ENCODE data around the gene IQCC.
"Not testable (repeated sequence)": the region's sequence is repeated elsewhere in the genome, so short reads cannot be mapped to it uniquely, and the experiment has no call there.

The IQCC gene

DNA sequence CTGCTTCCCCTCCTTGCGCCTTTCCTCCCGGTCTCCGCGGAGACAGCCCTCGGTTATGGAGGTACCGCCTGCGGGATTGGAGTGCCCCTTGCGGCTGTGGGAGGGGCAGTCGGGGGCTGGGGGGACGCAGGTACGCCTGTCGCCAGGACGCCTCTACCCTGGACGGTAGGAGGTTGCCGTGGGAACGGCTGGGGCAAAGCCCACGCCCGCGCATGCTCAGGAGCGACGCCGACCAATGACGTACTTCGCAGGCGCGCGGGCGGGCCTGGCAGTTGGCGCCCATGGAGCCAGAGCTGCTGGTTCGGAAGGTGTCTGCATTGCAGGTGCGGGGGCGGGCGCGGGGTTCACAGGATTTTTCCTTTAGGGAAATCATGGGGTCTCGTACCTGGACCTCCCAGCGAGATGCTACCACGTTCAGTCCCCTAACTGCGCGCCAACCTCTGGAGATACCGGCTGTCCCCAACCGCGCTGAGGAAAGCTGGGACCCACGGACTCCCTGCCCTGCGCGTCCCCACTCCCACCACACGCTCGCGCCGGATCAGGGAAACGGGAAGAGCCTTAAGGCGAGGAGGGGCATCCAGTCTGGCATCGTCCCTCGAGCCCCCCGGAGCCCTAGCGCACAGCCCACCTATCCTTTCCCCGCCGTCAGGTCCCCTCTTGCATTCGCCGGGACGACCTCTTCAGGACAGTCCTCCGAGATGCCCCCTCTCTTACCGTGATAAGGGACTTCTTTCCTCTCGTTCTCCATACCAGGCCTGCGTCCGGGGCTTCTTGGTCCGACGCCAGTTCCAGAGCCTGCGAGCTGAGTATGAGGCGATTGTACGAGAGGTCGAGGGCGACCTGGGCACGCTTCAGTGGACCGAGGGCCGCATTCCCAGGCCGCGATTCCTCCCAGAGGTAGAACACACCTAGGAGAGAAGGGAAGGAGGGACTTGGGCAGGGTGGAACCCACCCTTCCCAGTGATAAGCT lies at the start of gene IQCC:
TSS of gene IQCC (plus strand) at position 271 of the 970 bp plus-strand sequence. CDS start at position 282, 11 bp downstream.
- DNase-seq = peak; percentile 93

DNA sequence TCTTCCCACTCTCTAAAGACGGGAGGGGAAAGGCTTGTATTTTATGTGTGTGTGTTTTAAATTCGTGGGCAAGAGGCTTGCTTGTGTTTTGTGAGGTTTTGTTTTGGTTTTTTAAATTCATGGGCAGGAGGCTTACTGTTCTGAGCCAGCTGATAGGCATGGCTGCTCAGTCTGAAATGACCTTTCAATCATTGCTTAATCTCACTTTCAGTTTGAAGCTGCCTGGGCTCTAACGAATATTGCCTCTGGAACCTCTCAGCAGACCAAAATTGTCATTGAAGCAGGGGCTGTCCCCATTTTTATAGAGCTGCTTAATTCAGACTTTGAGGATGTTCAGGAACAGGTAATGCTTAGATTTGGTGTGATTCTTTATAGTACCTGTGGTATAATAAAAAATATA lies 46.3 kb upstream of the IQCC start:
- no peak for DNase-seq

DNA sequence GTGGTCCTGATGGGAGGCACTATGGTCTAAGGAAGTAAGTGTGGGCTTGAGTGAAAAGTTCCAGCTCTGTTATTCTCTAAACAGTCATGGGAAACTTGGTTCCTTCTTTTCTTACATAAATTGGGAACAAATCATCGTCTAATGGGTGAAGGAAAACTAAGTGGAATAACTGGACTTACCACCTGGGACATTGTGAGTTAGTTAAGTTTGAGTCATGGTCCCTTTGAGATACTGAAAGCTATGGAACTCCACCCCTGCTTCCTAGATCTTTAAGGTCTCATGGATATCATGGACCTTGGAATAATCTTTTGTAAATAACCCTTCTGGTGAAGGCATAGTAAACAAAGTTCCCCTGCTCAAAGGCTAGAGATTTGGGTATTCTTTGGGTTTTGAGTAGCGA lies 42.1 kb upstream of the IQCC start:
- DNase-seq = no peak

DNA sequence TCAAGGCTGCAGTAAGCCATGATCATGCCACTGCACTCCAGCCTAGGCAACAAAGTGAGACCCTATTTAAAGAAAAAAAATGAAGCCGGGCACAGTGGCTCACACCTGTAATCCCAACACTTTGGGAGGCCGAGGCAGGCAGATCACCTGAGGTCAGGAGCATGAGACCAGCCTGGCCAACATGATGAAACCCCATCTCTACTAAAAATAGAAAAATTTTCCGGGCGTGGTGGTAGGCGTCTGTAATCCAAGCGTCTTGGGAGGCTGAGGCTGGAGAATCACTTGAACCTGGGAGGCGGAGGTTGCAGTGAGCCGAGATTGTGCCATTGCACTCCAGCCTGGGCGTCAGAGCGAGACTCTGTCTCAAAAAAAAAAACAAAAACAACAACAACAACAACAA lies 39.8 kb upstream of the IQCC start:
- not testable (repeated sequence) for DNase-seq

DNA sequence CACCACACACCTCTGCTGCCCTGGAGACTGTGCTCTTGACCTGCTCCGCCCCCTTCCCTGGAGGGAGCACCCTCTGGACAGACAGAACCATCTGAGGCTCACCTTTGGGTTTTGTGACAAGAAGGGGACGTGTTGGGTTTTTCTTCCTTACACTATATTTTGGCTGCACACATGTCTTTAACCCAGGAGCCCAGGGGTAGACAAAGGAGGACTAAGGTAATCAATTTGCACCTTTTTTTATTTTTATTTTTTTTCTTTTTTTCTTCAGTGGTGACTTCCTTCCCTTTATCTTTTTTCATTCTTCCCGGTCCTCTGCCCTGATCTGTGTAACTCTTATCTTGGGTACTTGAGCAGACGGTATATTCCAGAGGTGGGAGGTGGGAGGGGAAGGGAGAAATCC lies 34.5 kb upstream of the IQCC start:
- DNase-seq = no peak

DNA sequence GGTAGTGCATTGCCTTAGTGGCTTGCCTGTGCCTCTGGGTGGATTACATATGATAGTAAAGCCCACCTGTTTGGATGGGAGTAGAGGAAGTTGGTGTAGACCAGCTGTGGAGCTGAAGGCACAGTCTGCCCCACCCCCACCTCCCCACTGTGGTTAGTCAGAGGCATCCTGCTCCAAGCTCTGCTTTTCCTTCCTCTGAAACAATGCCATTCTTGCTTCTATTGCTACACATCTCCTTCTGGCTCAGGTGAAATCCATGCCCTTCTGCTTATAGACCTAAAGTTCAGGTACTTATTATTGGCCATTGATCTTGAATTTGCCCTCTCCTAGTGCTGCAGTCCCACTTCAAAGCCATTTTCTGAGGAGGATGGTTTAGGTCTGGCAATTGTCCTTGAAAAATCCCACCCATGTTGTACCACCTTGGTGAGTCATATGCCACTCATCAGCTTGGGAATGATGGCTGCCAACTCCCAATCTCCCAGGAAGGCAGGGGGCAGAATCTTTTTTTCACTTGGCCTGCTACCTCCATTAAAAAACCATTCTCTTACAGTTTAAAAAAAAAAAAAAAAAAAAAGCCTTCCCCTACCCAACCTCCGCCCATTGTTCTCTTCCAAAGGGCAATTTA lies 32.7 kb upstream of the IQCC start:
- DNase-seq = no peak

DNA sequence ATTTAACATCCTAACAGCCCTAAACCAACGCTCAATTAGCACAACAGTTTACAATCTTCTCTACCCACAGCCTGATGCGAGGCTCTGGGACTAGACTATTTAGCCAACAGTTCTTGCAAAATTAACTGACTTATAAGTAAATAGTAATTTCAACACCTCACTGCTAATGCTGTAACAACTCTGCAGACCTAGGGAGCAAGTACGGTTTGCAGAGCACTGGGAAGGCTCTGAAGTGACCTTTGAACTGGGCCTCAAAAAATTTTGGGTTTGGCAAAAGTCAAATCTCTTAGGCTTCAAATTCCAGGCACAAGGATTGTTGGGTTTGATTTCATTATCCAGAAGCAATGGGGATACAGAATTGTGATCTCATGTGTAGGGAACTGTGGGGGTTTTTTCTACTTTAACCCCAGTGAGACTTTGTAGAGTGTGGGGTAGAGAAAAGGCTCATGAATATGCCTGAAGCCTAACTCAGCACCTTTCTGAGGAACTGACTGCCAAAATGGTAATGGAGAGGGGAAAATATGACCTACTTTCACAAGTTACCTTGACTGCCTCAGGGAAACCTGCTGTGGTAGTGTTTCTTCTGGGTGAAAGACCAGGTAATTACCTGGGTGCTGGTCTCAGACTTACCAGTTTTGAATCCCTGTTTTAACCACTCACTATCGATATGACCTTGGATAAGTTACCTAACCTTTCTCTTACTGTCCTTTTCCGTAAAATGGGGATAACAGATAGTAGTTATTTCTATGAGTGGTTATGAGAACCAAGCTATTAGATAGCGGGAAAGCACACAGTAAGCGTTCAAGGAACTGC lies 26.9 kb upstream of the IQCC start:
- DNase-seq = no peak

DNA sequence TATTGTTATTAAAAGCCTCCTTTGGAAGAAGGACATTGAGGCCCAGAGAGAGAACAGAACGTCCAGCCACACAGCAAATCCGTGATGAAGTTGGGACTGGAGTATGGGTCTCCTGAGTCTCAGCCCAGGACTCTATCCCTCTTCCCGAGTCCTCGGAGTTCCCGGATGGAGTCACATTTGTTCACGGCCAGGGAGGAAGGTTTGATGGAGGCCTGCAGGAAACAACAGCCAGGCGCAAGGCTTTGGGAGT lies 26.4 kb upstream of the IQCC start:
- no peak for DNase-seq

DNA sequence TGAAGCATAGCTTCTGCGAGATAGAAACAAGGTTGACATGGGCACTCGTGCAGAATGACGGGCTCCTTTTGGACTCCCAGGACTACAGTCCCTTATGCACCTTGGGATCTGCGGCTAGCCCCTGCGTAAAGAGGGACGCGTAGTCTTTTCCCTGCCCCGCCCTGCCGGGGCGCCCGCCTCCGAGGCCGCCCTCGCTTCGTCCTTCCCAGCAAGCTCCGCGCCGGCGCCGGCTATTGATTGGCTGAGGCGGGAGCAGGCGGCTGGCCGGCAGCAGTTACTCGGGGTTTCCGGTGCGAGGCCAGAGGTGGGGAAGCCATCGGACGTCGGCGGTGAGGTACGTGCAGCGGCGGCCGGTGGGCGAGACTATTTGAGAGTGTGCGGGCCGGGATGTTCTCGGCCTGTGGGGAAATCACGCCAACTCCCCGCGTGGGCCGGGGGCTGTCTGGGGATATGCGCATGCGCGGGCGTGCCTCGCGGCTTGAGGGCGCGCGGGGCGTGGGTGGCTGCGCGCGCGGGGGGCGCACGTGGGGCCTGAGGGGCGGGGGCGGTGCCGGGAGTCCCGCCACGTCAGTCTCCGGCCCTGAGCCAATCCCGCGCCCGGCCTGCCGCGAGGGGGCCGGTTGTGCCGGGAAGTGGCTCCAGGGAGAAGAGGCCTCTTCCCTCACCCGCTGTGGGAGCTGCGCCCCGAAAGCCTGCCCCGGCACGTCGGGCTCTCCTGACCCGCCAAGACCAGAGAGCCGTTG lies 25.9 kb upstream of the IQCC start, which contains the start of gene TXLNA:
TSS of gene TXLNA (plus strand) at position 233 of the 743 bp plus-strand sequence. CDS start 671 bp downstream, outside the sequence.
- DNase-seq = peak; percentile 94

DNA sequence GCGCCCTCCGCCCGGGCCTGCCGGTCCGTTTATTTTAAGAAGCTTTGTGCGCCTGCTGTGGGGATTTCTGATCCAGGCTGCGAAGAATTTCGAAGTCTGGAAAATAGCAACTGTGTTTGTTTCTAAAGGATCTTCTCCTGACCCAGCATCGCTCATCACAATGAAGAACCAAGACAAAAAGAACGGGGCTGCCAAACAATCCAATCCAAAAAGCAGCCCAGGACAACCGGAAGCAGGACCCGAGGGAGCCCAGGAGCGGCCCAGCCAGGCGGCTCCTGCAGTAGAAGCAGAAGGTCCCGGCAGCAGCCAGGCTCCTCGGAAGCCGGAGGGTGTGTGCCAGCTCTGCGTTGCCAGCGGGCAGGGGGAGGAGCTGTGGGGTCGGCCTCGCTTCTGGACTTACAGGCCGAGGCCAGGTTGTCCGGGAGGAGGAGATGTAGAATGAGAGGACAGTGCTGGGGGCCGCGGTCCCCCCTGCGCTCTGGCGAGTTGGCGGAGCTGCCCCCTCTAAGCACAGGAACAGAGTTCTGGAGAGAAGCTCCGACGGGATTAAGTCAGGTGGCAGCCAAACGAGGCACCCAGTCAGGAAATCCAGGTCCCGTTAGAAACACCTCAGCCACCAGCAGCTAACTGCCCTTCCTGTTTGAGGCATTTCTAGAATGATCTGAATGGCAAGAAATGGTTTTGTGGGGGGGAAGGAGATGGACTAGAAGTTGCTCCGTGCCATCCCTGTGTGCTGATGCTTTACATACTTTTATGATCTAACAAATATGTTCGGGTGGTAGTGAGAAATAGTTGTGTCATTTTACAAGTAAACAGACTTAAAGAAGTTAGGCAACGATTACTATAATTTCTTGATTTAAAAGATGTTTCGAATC lies 25.0 kb upstream of the IQCC start:
- no peak for DNase-seq

DNA sequence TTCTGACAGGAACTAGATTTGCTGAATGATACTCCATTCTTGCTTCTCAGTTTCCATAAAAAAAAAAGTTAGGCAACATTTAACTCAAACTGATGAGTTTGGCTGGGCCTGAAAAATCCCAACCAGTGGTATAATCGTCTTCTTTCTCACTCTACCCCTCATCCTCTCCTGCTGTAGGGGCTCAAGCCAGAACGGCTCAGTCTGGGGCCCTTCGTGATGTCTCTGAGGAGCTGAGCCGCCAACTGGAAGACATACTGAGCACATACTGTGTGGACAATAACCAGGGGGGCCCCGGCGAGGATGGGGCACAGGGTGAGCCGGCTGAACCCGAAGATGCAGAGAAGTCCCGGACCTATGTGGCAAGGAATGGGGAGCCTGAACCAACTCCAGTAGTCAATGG lies 24.4 kb upstream of the IQCC start:
- no peak for DNase-seq

DNA sequence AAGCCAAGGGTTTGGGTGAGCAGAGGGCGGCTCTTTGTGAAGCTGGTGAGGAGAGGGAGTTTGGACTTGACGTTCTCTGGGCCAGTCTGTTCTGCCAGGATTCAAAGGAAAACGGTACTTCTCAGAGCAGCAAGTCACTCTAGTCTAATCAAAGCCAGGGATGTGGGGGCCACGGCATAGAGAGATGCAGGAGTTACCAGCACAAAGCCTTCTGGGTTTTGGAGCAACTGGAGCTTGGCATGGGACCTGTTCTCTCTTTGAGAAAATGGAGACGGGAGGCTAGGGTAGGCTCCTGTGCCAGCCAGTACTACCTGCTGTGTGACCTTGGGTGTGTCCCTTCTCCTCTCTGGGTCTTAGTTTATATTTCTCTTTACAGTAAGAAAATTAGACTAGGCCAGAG lies 23.9 kb upstream of the IQCC start:
- no peak for DNase-seq

DNA sequence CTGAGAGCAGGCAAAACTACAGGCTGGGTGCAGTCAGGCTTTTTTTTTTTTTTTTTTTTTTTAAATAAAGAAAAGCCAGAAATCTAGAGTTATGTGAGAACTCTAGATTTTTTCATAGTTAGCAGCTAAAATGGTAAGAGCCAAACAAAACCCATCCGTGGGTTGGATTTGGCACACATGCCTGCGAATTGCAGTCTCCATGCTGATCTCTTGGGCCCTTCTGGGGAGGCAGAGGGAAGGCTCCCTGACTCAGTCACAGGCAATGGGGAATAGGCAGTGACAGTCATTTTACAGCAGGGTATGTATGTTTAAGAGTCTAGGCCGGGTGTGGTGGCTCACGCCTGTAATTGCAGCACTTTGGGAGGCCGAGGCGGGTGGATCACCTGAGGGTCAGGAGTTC lies 23.4 kb upstream of the IQCC start:
- DNase-seq = no peak

DNA sequence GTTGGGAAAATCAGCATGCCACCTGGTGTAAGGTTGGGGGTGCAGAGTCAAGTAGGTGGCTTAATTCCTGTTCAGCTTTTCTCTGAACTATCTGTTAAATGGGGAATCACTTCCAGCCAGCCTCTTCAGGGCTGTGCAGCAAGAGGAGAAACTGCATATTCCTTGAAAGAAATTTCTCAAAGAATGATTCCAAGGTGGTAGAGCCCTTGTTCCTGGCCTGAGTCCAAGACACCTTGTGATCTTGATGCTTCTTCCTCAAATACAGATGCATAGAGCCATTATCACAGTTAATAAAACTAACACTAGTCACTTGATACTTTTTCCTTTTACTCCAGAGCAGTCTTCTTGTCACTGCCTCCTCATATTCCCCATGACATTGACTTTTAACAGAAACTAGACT lies 20.8 kb upstream of the IQCC start:
- DNase-seq = no peak

DNA sequence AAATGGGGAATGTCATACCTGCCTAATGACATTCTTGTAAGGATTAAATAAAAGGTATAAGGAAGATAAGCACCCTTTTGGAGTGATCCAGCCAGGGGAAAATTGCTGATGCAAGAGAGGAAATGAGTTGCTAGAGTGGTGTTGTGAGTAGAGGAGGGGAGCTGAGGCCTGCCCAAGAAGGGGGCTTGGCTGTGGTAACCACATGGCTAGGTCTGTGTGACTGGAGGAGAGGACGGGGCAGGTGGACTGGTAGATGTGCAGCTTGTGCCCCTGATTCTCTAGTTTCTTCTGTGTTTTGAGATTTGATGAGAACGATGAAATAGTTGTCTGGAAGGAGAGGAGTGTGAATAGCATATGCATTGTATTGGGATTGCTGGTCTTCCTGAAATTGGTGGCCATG lies 19.4 kb upstream of the IQCC start:
- no peak for DNase-seq

DNA sequence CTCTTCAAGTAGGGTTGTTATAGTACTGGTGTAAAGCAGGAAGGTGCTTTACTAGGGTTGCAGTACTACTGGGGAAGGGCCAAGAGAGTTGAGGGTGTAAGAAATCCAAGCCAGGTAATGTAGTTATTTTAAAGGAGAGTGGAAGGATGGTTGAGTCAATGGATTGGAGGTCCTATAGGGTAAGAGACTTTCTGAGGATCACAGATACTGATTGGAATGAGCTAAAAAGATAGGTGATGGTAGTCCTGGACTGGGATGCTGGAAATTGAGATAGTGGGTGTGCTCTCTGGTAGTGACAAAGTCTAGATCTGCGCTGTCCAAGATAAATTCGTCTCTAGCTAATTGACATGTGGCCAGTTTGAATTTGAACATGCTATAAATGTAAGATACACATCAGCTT lies 19.0 kb upstream of the IQCC start:
- DNase-seq = no peak

DNA sequence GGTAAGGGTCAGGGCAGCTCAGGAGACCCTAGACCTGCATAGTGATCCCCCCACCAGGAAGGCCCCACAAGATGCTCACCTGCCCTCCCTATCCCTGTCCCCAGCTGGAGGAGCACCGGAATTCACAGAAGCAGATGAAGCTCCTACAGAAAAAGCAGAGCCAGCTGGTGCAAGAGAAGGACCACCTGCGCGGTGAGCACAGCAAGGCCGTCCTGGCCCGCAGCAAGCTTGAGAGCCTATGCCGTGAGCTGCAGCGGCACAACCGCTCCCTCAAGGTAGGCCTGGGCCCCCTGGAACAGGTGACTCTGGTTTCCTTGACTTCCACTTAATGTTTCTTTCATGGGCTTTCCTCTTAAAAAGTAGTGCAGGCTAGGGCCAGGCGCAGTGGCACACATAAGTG lies 17.6 kb upstream of the IQCC start:
- no peak for DNase-seq

DNA sequence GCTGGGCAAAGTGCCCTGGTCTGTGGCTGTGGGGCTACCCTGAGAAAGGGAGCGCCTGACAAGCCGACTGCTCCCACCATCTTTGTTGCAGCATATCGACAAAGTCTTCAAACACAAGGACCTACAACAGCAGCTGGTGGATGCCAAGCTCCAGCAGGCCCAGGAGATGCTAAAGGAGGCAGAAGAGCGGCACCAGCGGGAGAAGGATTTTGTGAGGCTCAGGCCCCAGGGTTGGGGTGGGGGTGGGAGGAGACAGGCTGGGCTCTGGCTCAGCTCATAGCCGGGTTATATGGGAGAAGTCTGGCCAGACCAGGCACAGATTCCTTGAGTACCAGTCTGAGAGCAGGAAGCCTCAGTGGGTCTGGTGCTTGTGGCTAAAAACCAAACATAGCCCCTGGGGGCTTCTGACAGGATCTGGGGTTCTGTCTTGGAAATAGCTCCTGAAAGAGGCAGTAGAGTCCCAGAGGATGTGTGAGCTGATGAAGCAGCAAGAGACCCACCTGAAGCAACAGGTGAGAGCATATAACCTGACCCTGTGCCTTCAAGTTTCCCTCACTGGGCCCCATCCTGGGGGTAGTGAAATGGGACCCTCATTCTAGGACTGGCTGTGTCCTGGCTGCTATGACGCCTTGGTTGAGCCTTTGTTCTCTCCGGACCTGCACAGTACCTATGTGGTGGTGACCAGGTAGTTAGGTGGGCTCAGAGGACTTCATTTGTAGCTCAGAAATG lies 13.1 kb upstream of the IQCC start:
- no peak for DNase-seq

DNA sequence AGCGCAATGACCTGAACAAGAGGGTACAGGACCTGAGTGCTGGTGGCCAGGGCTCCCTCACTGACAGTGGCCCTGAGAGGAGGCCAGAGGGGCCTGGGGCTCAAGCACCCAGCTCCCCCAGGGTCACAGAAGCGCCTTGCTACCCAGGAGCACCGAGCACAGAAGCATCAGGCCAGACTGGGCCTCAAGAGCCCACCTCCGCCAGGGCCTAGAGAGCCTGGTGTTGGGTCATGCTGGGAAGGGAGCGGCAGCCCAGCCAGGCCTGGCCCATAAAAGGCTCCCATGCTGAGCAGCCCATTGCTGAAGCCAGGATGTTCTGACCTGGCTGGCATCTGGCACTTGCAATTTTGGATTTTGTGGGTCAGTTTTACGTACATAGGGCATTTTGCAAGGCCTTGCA lies 10.5 kb upstream of the IQCC start:
- DNase-seq = no peak

DNA sequence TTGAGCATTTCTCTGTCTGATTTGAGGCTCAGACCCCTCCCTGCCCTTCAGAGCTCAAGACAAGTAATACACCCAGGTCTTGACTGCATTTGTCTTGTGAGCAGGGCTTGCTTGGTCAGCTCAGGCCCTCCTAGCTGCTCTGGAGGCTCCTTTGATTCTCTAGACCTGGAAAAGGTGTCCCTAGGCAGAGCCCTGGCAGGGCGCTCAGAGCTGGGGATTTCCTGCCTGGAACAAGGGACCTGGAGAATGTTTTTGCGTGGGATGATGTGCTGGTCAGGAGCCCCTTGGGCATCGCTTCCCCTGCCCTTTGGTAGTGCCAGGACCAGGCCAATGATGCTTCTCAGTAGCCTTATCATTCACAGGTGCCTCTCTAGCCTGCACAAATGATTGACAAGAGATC lies 9.9 kb upstream of the IQCC start:
- DNase-seq = no peak
